ENCODE data around the gene VWA5B2.

DNA sequence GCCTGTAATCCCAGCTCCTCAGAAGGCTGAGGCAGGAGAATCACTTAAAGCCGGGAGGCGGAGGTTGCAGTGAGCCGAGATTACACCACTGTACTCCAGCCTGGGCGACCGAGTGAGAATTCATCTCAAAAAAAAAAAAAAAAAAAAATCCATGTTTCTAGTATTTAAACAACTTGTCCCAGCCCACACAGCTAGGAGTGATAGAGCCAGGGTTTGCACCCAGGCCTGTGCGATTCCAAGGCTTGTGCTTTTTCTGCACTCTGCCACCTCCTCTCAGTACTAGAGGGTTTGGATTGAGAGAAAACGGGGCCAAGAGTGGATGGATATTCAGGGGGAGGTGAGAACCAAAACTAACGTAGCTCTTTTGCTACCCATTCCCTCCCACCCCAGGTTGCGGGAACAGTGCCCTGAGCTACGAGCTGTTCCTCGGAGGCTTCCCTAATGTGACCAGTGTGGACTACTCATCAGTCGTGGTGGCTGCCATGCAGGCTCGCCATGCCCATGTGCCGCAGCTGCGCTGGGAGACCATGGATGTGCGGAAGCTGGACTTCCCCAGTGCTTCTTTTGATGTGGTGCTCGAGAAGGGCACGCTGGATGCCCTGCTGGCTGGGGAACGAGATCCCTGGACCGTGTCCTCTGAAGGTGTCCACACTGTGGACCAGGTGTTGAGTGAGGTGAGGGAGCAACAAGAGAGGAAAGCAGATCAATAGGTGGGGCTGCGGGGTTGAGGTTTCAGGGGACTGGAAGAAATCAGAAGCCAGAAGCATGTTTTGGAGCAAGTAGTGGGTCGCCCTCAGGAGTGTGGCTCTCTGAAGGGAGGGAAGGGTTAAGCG, 27.9 kb downstream of the VWA5B2 start:
- TF ChIP-seq, protein P1, sequence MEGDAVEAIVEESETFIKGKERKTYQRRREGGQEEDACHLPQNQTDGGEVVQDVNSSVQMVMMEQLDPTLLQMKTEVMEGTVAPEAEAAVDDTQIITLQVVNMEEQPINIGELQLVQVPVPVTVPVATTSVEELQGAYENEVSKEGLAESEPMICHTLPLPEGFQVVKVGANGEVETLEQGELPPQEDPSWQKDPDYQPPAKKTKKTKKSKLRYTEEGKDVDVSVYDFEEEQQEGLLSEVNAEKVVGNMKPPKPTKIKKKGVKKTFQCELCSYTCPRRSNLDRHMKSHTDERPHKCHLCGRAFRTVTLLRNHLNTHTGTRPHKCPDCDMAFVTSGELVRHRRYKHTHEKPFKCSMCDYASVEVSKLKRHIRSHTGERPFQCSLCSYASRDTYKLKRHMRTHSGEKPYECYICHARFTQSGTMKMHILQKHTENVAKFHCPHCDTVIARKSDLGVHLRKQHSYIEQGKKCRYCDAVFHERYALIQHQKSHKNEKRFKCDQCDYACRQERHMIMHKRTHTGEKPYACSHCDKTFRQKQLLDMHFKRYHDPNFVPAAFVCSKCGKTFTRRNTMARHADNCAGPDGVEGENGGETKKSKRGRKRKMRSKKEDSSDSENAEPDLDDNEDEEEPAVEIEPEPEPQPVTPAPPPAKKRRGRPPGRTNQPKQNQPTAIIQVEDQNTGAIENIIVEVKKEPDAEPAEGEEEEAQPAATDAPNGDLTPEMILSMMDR (IDR thresholded peaks at IDR 0.05; ENCODE audit: low read depth, low read length), result no peak
- TF ChIP-seq EZH2phosphoT487 (IDR thresholded peaks at IDR 0.05; ENCODE audit: low read depth), result no peak
